Inflammatory macrophage (primary cell): ENCODE measurements around the gene CCDC106.

ENCODE experiments used
- DNase-seq, 2 donors: peaks; one replicate each; pipeline ENCODE4 v3.0.0-alpha.2; 2020 to 2022

Gene CCDC106

GRCh38 chr19:55614711-55615542, 33.1 kb upstream of the CCDC106 start:
- no peak for DNase-seq

- no peak for DNase-seq
Measured at GRCh38 chr19:55615543-55616394, 32.2 kb upstream of the CCDC106 start.

- DNase-seq, result no peak
Measured at GRCh38 chr19:55616395-55616875, 31.6 kb upstream of the CCDC106 start.

GRCh38 chr19:55617426-55617825, 30.6 kb upstream of the CCDC106 start:
- DNase-seq, result no peak

GRCh38 chr19:55618426-55618825, 29.6 kb upstream of the CCDC106 start:
- no peak for DNase-seq

GRCh38 chr19:55619286-55619685, 28.7 kb upstream of the CCDC106 start:
- DNase-seq, result peak; percentile 29 to 77

GRCh38 chr19:55620410-55621204, 27.4 kb upstream of the CCDC106 start:
- peak; percentile 67 to 76 for DNase-seq

GRCh38 chr19:55621205-55621672, 26.8 kb upstream of the CCDC106 start:
- no peak for DNase-seq

- no peak for DNase-seq
Measured at GRCh38 chr19:55621673-55622231, 26.3 kb upstream of the CCDC106 start.

GRCh38 chr19:55622242-55622969, 25.6 kb upstream of the CCDC106 start:
- no peak for DNase-seq

- DNase-seq, result no peak
Measured at GRCh38 chr19:55623130-55623529, 24.9 kb upstream of the CCDC106 start.

- no peak for DNase-seq
Measured at GRCh38 chr19:55623561-55623960, 24.5 kb upstream of the CCDC106 start.

GRCh38 chr19:55624109-55625003, 23.7 kb upstream of the CCDC106 start, which contains the start of gene ZNF784:
ZNF784 (minus strand) TSS chr19:55624566; CDS start chr19:55624561, 5 bp downstream.
- peak; percentile 93 to 96 for DNase-seq

- no peak for DNase-seq
Measured at GRCh38 chr19:55625004-55625326, 23.0 kb upstream of the CCDC106 start.

- no peak for DNase-seq
Measured at GRCh38 chr19:55626350-55626749, 21.7 kb upstream of the CCDC106 start.

GRCh38 chr19:55632463-55632834, 15.6 kb upstream of the CCDC106 start:
- peak; percentile 96 for DNase-seq

- peak; percentile 32 to 46 for DNase-seq
Measured at GRCh38 chr19:55633861-55634260, 14.2 kb upstream of the CCDC106 start.

GRCh38 chr19:55635334-55635717, 12.7 kb upstream of the CCDC106 start:
- no peak for DNase-seq

- DNase-seq, result peak in 1 of 2 donors; percentile 17
Measured at GRCh38 chr19:55635856-55636440, 12.1 kb upstream of the CCDC106 start.

GRCh38 chr19:55636723-55637122, 11.3 kb upstream of the CCDC106 start:
- DNase-seq, result no peak
